Central memory CD4-positive, alpha-beta T cell (primary cell): ENCODE results near the gene KCNQ2.

Experiments used
- DNase-seq: peaks from one replicate; pipeline ENCODE4 v3.0.0; 2022

KCNQ2 gene

DNA sequence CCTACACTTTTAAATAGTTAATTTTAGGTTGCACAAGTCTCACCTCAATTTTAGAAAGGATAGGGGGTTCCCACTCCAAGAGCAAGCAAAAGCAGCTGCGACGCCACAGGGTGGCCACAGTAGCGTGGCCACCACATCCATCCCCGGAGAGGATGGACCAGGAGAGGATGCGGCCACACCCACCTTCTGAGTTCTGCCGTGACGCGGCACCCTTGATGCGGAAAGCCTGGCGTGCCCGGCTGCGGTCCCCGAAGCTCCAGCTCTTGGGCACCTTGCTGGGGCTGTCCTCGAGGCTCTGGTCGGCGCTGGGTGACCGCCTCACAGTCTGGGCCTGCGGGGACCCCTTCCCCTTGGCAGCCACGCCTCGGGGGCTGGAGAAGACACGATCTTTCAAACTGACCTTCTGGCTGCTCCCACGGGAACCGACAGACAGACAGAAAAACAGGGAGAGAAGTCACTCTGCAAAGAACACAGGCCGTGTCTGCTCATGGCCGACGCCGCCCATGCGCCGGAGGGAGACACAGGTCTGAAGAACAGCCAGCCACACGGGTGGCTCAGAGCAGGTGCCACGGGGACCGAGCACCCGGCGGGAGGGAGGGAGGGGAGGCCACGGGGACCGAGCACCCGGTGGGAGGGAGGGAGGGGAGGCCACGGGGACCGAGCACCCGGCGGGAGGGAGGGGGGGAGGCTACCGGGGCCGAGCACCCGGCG, 57.6 kb downstream of the KCNQ2 start:
- no peak for DNase-seq

DNA sequence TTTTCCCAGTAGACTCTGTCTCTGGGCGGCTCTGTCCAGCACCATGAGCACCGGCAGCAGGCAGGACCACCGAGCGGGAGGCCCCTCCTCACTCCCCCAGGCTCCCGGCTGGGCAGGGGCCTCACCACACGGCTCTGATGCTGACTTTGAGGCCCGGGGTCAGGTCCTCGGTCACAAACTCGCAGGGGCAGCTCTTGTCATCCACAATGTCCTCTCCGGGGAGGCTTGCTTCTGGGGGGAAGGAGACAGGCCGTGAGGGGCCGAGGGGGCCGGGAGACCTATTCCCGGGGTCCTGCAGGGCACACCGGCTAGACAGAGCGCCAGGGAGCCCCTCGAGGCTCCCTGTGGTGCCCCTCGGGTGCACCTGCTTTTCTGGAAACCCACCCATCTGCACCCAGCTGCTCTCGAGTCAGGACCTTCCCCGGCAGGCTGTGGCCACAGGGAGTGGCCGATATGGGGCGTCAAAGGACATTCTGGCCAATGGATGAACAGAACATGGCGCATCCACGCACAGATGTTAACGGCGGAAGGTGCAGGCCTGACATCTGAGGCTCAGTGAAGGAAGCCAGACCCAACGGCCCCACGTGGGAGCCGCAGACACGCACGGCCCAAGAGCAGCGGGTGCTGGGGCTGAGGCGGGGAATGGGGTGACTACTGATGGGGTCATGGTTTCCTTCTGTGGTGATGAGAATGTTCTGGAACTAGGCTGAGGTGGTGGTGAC, 58.3 kb downstream of the KCNQ2 start:
- no peak for DNase-seq

DNA sequence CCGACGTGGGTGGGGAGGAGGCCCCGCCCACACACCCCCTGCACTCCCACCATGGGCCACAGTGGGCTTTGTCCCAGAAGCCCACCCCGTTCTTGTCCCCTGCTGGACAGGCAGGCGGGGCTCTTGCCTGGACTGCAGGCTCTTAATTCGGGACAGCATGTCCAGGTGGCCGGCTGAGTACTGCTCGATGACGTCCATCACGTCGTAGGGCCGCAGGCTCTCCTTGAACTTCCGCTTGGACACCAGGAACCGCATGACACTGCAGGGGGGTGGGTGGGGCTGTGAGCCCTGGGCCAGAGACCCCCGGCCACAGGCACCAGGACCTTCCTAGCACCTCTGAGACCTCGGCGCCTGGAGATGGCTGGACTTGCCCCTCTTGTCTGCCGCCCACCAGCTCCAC, 59.1 kb downstream of the KCNQ2 start:
- no peak for DNase-seq

DNA sequence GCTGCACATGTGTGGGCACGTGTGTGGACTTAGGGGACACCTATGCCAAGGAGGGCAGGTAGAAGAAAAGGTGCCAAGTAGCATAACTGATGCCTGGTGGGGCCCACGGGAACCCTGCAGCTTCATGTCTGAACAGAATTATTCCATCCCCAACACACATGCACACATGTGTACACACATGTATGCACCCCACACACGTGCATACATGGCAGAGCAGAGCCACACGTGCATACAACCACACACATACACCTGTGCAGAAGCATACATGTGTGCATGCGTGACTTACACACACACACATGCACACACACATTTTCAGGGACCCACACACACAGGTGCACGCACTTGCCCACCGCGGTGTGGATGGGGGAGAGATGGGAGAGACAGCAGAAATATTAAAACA, 59.6 kb downstream of the KCNQ2 start:
- no peak for DNase-seq

DNA sequence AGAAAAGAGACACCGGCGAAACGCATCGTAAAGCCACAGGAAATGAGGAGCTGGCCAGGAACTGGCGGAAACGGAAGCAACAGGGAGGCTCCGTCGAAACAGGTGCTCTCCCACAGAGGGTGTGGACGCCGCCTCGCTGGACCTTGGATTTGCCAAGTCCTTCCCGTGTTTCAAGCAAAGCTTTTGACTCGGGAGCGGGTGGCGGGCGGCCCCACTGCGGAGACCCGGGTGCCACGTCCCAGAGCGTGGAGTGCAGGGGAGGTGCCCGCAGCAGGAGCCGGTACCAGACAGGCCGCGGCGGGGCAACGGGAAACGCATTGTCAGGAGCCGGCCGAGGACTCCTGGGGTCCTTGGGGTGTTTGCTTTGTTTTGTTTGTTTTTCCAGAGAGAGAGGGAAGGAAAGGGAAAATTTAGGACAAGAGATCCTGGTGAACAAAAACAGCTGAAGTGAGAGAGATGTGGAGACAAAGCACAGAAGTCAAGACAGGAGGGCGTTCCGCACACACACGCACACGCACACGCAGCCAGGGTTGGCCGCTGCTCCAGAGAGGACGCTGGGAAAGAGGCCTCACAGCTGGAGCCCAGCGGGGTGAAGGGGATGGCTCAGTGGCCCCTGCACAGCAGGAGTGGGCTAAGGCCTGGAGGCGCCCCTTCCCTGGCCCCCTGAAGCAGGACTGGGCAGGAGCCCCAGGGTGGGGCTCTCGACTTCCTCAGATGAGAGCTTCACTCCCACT, 60.4 kb downstream of the KCNQ2 start:
- no peak for DNase-seq

DNA sequence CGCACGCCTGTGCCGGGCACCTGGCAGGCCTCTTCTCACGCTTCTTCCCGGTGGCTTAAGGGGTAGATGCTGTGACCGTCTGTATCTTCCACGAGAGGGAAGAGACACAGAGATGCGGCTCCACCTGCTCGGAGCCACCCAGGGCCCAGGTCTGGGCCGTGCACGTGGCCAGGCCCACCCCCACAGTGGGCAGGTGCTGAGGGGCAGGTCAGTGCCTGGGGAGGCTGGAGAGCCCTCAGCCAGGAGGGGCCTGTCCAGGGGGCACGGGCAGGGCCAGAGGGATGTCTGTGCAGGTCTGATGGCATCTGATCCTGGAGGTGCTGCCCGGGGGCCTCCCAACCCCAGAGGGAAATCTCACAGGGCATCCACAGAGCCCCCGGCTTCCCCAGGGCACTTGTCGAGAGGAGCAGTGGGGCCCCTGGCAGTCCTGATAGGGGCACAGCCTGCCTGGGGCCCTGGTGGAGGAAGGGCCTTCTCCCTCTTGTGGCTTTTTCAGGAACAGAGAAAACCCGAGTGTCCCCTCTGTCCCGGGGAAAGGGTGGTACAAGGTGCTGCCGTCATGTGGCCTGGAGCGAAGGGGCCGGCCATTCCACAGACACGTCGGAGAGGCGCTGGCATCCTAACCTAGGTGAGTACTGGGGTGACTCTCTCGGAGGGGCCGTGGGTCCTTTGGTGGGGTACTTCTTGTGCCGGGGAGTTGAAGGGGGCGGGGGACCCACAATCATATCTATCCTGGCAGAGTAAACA, 61.1 kb downstream of the KCNQ2 start:
- no peak for DNase-seq

DNA sequence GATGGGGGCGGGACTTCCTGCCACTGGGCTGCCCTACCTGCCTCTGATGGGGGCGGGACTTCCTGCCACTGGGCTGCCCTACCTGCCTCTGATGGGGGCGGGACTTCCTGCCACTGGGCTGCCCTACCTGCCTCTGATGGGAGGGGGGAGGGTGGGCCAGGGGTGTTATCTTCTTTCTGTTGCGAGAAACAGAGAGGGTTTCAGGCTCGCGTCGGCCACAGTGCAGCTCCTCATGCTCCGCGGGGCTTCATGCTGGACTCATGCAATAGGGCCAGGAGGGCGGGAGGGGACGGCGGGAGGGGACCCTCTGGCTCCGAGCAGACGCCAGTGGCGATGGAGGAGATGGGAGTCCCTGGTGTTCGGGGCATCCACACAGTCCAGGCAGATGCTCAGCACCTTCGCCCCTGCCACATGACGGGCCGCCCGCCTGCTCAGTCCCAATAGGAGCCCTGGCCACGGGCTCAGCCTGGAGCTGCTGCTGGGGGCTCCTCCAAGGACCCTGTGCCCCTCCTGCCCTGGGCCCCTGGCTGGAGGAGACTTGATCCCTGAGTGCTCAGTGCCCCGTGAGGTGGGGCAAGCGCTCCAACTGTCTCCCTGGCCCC, 62.5 kb downstream of the KCNQ2 start:
- DNase-seq: no peak

DNA sequence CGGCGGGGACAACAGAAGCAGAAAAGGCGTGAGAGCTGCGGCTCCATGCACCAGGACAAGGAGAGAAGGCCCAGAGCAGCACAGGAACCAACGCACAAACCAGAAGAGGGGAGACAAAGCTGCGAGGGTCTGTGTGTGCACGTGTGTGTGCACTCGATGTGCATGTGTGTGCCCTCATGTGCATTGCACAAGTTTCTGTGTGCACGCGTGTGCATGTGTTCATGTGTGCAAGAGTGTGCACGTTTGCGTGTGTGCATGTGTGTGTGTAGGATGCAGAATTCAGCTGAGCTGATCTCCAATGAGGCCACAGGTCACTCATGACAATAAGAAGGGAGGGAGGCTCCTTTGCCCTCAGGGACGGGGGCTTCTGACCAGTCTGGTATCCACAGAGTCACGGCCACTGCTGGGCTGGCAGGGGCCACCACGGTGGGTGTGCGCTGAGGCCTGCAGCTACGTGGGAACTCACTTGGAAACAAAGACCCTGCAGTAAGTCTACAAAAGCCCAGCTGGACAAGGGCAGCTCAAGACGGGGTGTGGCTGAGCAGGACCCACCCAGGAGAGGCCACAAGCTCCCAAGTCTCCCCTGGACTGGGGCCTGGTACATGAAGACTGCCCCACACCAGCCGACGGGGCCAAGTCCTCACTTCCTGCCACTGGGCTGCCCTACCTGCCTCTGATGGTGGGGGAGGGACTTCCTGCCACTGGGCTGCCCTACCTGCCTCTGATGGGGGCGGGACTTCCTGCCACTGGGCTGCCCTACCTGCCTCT, 63.2 kb downstream of the KCNQ2 start:
- DNase-seq: no peak

DNA sequence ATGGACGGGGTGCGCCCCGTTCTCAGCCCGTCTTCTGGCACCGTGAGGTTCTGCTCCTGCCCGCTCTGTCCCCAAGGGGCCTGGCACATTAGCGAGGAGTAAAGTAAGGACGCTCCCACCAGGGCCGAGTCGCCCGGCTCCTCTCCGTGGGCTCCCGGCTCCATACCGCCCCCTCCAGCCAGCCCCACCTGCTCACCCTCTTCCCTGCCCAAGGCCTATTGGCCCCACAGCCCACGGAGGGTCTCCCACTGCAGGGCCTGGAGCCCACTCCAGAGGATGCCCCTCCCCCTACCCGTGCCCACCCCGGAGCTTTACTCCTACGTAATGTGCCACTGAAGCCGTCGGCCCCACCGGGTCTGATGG, 63.8 kb downstream of the KCNQ2 start:
- no peak for DNase-seq

DNA sequence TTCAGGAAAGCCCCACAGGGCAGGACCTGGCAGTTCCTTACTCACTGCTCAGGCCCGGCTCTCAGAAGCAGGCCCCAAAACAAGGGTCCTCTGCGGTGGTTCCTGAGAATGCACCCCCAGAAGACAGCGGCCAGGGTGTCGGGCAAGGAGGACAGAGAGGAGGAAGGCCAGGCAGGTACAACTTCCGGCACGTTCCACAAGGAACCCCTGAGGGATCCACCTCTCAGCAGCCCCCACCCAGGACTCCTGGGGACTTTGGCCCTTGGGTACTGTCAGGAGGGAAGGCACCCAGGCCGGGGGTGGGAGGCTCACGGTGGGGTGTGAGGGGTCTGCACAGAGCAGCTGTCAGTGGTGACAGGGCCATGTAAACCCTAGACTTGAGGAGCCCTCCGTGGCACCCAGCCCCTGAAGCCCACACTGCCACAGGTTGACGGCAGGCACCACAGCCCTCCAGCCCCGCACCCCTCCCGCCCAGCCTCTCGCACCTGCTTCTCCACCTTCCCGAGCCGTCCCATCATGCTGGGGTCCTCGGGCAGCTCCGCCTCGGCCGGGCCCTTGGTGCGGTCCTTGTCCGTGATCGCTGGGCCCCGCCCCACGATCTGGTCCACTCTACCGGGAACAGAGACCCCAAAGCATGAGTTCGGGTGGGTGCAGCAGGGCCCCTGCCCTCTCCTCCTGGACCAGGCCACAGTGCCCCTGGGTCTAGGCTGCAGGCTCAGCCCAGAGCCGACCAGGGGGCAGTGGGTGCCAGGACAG, 64.3 kb downstream of the KCNQ2 start:
- no peak for DNase-seq

DNA sequence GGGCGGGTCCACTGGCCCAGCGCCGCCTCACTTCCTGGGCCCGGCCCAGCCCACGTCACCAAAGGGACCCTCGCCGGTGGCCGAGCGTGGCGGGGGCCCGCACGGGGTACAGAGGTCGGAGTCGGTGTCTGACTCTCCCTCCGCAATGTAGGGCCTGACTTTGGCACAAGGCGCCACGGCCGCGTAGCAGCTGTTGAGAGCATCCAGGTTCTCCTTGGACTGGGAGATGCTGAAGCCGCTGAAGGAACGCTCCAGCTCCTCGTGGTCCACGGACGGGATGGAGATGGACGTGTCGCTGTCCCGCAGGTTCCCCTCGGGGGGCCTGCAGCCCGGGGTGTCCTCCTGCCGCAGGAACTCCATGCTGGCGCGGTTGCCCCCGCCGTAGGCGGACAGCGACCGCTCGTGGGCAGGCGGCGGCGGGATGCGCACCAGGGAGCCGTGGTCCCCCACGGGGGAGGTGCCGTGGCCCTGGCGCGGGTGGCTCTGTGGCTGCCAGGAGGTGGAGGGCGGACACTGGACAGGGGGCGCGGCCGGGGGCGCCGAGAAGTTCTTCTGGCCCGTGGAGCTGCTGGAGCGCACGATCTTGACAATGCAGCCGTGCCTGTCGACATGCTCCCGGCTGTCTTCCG, 65.7 kb downstream of the KCNQ2 start:
- no peak for DNase-seq

DNA sequence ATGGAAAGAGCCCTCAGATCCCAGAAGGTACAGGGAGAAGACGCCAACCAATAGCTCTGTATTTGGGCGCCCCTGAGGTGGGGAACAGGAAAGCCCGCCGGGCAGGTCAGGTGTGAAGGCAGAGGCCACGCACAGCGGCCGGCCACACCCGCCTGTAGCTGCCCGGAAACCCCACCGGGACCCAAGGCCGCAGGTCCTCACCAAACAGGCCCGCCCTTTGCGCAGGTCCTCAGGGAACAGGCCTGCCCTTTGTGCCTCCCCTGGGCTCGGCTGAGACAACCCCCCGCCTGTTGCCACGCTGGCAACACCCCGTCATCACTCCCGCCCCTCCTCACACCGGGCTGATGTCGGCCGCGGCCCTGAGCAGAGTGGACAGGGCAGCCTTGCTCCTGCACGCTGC, 66.4 kb downstream of the KCNQ2 start:
- no peak for DNase-seq

DNA sequence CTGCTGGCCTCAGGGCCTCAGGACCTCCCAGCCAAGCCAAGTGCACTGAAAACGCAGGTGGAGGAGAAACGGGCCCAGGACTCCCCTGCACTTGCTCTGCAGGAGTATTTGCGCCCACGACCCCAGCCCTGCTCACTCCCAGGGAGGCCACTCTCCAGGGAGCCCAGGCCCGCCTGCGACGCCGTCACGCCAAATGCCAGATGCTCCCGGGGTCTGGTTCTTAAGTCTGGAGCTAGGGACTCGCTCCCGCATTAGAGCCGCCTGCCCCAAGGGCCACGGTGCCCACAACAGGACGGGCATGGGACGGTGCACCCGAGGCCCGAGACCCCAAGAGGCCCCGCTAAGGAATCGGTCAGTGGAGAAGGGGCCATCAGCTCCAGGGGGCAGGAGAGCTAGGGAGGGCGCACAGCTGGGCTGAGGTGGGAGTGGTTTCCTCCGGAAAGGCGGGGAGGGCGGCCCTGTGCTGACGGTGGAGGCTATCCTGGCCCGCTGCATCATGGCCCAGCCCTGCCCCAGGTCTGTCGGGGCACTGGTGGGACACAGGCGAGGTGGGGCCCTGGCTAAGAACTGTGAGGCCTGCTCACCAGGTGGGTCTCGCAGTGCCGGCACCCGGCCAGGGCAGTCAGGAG, 67.2 kb downstream of the KCNQ2 start:
- DNase-seq: no peak

DNA sequence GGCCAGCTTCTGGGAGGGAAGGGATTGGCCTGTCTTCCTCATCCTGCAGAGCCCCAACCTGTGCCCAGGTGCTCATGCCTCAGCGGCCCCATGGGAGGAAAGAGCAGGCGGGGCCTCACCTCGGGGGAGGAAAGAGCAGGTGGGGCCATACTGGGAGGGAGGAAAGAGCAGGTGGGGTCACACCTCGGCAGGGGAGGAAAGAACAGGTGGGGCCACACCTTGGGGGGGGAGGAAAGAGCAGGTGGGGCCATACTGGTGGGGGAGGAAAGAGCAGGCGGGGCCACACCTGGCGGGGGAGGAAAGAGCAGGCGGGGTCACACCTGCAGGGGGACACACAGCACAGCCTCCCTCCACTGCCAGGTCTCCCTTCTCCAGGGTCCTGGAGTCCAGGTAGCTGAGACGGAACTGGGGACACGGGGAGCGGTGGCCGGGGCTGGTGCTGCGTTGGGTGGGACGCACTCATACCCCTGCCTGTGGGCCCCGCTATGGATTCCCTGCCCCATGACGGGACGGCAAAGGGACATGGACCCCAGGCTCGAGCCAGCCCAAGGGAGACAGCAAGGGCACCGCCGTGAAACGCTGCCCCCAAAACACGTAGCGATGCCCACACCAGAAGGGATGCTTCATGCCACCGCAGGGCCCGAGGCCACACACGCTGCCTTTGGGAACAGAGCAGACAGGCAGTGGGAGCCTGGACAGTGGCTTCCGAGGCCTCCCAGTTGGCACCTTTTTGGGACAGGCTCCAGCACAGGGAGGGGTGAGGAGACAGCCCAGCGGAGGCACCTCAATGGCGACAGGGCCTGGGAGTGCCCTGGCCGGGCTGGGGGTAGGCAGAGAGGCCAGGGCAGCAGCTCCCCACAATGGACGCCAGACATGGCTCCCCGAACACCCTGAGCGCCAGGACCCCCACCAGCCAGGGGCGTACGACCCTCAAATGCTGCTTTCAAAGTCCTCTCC, 68.0 kb downstream of the KCNQ2 start:
- DNase-seq: no peak

DNA sequence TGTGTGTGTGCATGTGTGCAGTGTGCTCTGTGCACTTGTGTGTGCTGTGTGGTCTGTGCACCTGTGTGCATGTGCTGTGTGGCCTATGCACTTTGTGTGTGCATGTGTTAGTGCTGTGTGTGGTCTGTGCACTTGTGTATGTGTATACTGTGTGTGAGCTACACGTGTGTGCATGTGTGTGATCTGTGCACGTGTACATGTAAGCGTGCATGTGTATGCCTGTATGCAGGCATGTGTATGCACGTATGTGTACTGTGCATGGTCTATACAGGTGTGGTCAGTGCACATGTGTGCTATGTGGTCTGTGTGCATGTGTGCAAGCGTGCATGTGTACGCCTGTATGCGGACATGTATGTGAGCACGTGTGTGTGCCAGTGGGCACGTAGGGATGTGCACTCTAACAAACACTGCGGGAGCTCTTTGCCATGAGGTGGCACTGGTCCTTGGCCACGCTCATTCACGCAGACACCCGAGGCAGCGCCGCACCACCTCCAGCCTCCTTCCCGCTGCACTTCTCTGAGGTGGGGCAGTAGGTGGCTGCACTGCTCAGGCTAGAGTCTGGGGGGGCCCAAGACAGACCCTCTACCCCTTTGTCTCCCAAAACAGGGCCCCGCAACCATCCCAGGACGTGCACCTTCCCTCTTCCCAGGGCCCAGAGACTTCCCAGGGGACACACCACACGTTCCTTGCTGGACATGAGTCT, 68.9 kb downstream of the KCNQ2 start:
- DNase-seq: no peak

DNA sequence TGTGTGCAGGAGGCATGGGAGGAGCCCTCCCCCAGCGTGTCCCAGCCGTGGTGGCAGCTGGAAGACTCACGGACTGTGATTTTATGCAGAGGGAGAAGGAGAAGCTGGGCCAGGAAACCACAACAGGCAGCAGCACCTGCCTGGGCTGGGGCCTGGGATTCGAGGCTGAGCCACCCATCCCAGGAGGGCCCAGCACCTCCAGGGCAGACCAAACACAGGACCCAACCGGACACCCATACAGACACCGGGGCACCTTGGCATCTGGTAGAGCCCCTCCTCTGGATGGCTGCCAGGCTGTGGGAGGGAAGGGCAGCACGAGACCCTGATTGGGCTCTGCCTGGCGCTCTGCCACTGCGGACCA, 69.6 kb downstream of the KCNQ2 start:
- DNase-seq: no peak

DNA sequence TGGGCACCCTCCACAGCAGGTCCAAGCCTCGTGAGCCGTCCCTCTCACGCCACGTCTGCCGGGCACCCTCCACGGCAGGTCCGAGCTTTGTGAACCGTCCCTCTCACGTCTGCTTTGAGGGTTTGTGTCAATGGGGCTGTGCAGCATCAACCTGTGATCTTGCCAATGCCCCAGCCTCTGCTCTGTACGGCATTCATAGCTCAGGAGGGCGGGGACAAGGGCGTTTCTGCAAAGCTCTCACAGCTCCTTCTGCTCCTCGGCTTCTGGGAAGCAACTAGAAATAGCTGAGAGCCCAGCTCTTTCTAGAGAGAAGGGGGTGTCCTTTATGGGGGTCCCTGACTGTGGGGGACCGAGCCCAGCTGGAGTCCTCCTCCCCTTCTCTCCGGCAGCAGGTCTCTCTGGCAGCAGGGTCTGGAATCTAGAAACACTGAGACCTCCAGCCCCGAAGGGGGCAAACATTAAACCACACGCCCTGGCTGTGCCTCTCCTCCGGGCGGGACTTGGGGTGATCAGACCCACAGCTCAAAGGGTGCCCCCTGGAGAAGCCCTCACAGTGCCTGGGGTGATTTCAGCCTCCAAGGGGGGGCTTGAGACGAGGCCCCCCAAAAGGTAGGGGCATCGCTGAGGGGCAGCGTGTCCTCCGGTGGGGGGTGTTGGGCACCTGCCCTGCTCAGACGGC, 70.1 kb downstream of the KCNQ2 start:
- no peak for DNase-seq
